RWPE2 (cell line): Measurements from ENCODE around the gene ASB14.

ENCODE experiments used
- ATAC-seq: fragments of 200-7000 bp; cut with Tn5 transposase; 3 replicates; pipeline ENCODE4 v1.9.1; 2021; ENCODE audit warnings: low read depth
- DNase-seq: peaks from one replicate; pipeline ENCODE4 v3.0.0-alpha.2; 2020; ENCODE audit warnings: low spot score
- H3K27ac ChIP-seq: fragments of 450-650 bp; 2 replicates; pipeline ENCODE4 v1.5.1; 2017; ENCODE audit warnings: mild to moderate bottlenecking; ENCODE audit not compliant: poor library complexity, severe bottlenecking
- H3K27me3 ChIP-seq: fragments of 250-450 bp; sonication (Bioruptor Pico); 2 replicates; pipeline ENCODE4 v1.5.1; 2021; ENCODE audit warnings: mild to moderate bottlenecking, moderate library complexity; ENCODE audit not compliant: insufficient read depth, poor library complexity, severe bottlenecking
- H3K36me3 ChIP-seq: fragments of 250-450 bp; sonication (Bioruptor Pico); 2 replicates; pipeline ENCODE4 v1.5.1; 2020; ENCODE audit warnings: low read depth, mild to moderate bottlenecking, moderate library complexity
- H3K4me1 ChIP-seq: fragments of 250-450 bp; sonication (Bioruptor Pico); 2 replicates; pipeline ENCODE4 v1.5.1; 2021; ENCODE audit warnings: mild to moderate bottlenecking, moderate library complexity; ENCODE audit not compliant: insufficient read depth, poor library complexity, severe bottlenecking
- H3K4me3 ChIP-seq: fragments of 250-450 bp; sonication (Bioruptor Pico); 2 replicates; pipeline ENCODE4 v1.5.1; 2021; ENCODE audit warnings: mild to moderate bottlenecking, moderate library complexity; ENCODE audit not compliant: severe bottlenecking
- H3K9me3 ChIP-seq: fragments of 250-450 bp; sonication (Bioruptor Pico); 2 replicates; pipeline ENCODE4 v1.5.1; 2021; ENCODE audit warnings: mild to moderate bottlenecking, moderate library complexity; ENCODE audit not compliant: severe bottlenecking
- TF ChIP-seq, protein P1 (sequence below): fragments of 450-650 bp; IDR thresholded peaks from one replicate; pipeline ENCODE4 v1.5.1; 2017; ENCODE audit warnings: mild to moderate bottlenecking, moderate library complexity; ENCODE audit not compliant: poor library complexity, severe bottlenecking

ASB14 gene

DNA sequence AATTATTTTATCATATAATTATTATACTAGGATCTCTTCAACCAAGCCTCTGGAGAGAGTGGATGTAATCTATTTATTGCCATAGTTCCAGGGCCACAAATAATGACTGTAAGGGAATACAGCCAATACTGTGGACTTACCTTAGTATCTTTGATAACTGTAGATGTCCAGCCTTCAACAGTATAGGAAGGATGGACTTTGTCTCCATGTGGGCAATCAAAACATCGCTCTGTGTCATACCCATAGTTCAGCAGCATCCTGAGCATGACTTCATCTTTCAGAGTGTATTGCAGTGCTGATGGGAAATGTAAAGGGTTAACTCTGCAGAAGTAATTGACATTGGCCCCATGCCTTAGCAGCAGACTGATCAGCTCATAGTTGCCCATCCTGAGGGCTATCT, 14.2 kb downstream of the ASB14 start:
- no peak for DNase-seq
- no peak overlapping the region for H3K27ac ChIP-seq
- no peaks in the 10 kb centered on the region for H3K27me3 ChIP-seq
- no peak for ATAC-seq
- H3K9me3 ChIP-seq = no peaks in the 10 kb centered on the region
- H3K4me3 ChIP-seq = no peak overlapping the region
- TF ChIP-seq, protein P1, sequence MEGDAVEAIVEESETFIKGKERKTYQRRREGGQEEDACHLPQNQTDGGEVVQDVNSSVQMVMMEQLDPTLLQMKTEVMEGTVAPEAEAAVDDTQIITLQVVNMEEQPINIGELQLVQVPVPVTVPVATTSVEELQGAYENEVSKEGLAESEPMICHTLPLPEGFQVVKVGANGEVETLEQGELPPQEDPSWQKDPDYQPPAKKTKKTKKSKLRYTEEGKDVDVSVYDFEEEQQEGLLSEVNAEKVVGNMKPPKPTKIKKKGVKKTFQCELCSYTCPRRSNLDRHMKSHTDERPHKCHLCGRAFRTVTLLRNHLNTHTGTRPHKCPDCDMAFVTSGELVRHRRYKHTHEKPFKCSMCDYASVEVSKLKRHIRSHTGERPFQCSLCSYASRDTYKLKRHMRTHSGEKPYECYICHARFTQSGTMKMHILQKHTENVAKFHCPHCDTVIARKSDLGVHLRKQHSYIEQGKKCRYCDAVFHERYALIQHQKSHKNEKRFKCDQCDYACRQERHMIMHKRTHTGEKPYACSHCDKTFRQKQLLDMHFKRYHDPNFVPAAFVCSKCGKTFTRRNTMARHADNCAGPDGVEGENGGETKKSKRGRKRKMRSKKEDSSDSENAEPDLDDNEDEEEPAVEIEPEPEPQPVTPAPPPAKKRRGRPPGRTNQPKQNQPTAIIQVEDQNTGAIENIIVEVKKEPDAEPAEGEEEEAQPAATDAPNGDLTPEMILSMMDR = no peak
- H3K4me1 ChIP-seq = no peaks in the 10 kb centered on the region
- H3K36me3 ChIP-seq = peaks cover 5% of the 10 kb centered on the region; the same call in 1 of the 2 replicates

DNA sequence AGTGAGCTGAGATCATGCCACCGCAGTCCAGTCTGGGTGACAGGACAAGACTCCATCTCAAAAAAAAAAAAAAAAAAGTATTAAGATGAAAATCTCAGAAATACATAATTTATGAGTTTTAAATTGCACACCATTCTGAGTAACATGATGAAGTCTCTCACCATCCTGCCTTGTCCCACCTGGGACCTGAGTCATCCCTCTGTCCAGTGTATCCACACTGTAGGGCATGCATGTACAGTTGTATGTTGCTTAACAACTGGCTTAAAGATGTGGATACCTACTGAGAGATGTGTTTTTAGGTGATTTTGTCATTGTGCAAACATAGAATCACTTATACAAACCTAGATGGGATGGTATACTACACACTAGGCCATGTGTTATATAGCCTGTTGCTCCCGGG, 17.1 kb downstream of the ASB14 start:
- ATAC-seq = peak; percentile 38; the same call in 1 of the 3 replicates
- Histone ChIP-seq H3K36me3 (peaks cover 21% of the 10 kb centered on the region), H3K4me3 (no peak overlapping the region), H3K9me3 (no peaks in the 10 kb centered on the region), H3K4me1 (no peaks in the 10 kb centered on the region), H3K27ac (no peak overlapping the region), H3K27me3 (no peaks in the 10 kb centered on the region)
- DNase-seq = no peak
- TF ChIP-seq, protein P1 = no peak

DNA sequence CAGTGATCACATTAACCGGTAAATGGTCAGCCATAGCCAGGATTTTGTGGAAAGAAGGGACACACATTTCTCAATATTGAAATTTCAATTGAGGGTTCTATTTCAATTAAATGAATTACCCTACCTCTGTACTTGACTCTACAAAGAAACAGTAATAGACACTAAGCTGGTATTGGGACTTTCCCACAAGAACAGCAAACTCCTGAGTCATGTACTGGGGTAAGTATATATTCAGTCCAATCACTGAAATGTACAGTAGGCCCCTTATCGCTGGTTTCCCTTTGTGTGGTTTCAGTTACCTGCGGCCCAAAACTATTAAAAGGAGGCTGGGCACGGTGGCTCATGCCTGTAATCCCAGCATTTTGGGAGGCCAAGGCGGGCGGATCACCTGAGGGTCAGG, 17.6 kb downstream of the ASB14 start:
- H3K4me3 ChIP-seq = no peak overlapping the region
- DNase-seq = no peak
- H3K9me3 ChIP-seq = no peaks in the 10 kb centered on the region
- no peaks in the 10 kb centered on the region for H3K27me3 ChIP-seq
- no peaks in the 10 kb centered on the region for H3K4me1 ChIP-seq
- H3K36me3 ChIP-seq = peaks cover 26% of the 10 kb centered on the region
- H3K27ac ChIP-seq = no peak overlapping the region
- no peak for ATAC-seq
- TF ChIP-seq, protein P1 = no peak

DNA sequence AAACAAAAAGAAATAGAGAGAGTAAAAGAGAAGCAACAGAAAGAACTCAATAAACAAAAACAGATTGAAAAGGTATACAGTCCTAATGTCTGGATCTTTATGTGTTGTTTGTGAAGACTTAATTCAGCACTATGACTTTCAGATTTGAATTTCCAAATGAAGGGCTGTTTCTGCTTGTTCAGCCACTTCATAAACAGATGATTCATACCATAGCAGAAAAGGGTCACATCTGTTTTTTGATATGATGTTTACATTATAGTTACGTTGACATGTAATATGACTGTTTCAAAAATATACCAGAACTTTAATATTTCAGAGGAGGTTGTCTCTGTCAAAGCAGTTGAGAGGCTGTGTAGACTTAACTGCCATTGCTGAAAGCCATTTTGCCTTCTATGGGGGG, 24.1 kb downstream of the ASB14 start:
- no peaks in the 10 kb centered on the region for H3K4me1 ChIP-seq
- no peak for ATAC-seq
- TF ChIP-seq, protein P1 = no peak
- peaks cover 81% of the 10 kb centered on the region for H3K36me3 ChIP-seq
- no peaks in the 10 kb centered on the region for H3K9me3 ChIP-seq
- no peak overlapping the region for H3K27ac ChIP-seq
- no peaks in the 10 kb centered on the region for H3K27me3 ChIP-seq
- H3K4me3 ChIP-seq = no peak overlapping the region
- no peak for DNase-seq

DNA sequence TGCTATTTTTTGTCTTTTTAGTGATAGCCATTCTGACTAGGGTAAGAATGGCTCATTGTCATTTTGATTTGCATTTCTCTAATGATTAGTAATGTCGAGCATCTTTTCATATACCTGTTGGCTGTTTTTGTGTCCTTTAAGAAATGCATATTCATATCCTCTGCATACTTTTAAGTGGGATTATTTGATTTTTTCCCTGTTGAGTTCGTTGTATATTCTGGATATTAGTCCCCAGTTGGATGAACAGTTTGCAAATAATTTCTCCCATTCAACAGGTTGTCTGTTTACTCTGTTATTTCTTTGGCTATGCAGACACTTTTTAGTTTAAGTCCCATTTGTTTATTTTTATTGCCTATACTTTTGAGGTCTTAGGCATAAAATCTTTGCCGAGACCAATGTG, 30.6 kb downstream of the ASB14 start:
- TF ChIP-seq, protein P1 = no peak
- no peak for ATAC-seq
- H3K27me3 ChIP-seq = no peaks in the 10 kb centered on the region
- H3K36me3 ChIP-seq = peaks cover 77% of the 10 kb centered on the region
- no peaks in the 10 kb centered on the region for H3K9me3 ChIP-seq
- H3K4me3 ChIP-seq = no peak overlapping the region
- DNase-seq = no peak
- H3K27ac ChIP-seq = no peak overlapping the region
- no peaks in the 10 kb centered on the region for H3K4me1 ChIP-seq
